GM12878 (cell line): ENCODE data around the gene F10.

Experiments
- REST ChIP-seq: IDR thresholded peaks from 2 replicates; pipeline ENCODE4 v1.6.1; 2012; ENCODE audit warnings: mild to moderate bottlenecking, low read depth, low read length
- ZBED1 ChIP-seq: IDR thresholded peaks from 2 replicates; pipeline ENCODE4 v1.6.1; 2016; ENCODE audit warnings: borderline replicate concordance

DNA sequence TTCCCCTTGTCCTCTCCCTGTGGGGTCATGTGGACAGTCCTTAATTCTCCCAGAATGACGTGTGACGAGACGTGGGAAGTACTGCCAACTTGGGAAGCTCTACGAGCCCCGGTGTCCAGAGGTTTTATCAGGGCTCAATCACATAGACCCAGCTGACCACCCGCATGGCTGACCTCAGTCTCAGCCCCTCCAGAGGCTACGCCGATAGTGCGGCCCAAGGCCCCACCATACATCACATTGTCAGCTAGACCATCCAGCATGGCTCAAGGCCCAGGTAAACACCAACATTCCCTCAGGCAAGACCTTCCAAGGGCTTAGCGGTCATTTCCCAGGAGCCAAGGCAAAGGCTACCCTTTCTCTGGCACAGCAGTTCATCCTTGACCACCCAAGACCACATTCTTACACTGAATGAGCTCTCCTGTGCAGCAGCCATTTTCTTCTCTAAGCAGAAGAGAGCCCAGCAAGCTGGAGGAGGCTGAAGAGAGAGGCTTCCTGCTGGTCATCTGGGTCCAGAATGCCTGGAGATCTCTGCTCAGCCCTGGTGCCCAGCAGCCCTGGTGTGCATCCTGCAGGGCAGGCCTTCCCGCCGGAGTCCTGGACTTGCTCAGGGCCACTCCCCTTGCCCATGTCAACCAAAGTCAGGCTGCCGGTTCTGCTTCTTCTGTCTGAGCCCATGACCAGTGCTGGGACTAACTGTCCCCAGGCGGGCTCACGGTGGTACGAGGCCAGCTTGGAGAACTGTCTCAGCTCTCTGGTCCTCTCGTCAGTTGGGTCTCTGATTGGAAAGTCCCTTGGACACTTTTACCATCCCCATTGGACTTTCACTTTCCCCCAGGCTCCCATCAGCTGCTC is 7.9 kb upstream of the F10 start:
- TF ChIP-seq ZBED1: no peak
- TF ChIP-seq REST: no peak
